ENCODE data around the gene OARD1.

OARD1 gene

GRCh38 chr6:41043151-41043550, 29.0 kb downstream of the OARD1 start:
- Histone ChIP-seq H3K9me2 (replicated peaks; ENCODE audit: insufficient read depth, low read length) (no peaks in the 10 kb centered on the region), H3K4me1 (ENCODE audit: low read length) (no peaks in the 10 kb centered on the region), H3K79me2 (ENCODE audit: low read length) (no peaks in the 10 kb centered on the region), H3K9me3 (replicated peaks; ENCODE audit: insufficient read depth, low read length) (no peaks in the 10 kb centered on the region), H3K36me3 (replicated peaks; ENCODE audit: insufficient read depth, low read length) (no peaks in the 10 kb centered on the region), H3K9ac (ENCODE audit: low read length) (no peak overlapping the region), H3K27me3 (replicated peaks; ENCODE audit: insufficient read depth, low read length) (no peaks in the 10 kb centered on the region), H3K27ac (ENCODE audit: low read length) (no peak overlapping the region), H3K4me3 (ENCODE audit: low read length) (no peak overlapping the region), H3K4me2 (ENCODE audit: low read depth, low read length) (no peak overlapping the region), H3F3A (ENCODE audit: insufficient read depth, low read length) (no peaks in the 10 kb centered on the region), H4K20me1 (ENCODE audit: insufficient read depth, low read length) (no peaks in the 10 kb centered on the region), H2AFZ (ENCODE audit: low read length) (no peak overlapping the region)
- TF ChIP-seq CTCF (IDR thresholded peaks at IDR 0.05; ENCODE audit: low read length) = no peak
- no peak for TF ChIP-seq EZH2phosphoT487 (IDR thresholded peaks at IDR 0.05; ENCODE audit: low read length)
- no peak for TF ChIP-seq EZH2 (optimal IDR thresholded peaks at IDR 0.05; ENCODE audit: low read depth, low read length)
- no peak for DNase-seq

GRCh38 chr6:41042226-41043055, 29.7 kb downstream of the OARD1 start, which contains the start of gene TSPO2:
TSPO2 (plus strand) TSS chr6:41042467; CDS start chr6:41042986, 519 bp downstream.
- no peak within 1 kb of the TSS for H3K27ac ChIP-seq (ENCODE audit: low read length)

GRCh38 chr6:41040940-41041536, 31.1 kb downstream of the OARD1 start:
- no peak overlapping the region for H3K9ac ChIP-seq (ENCODE audit: low read length)
- DNase-seq = no peak
- H3K4me2 ChIP-seq (ENCODE audit: low read depth, low read length) = no peak overlapping the region
- H3K79me2 ChIP-seq (ENCODE audit: low read length) = no peaks in the 10 kb centered on the region
- no peaks in the 10 kb centered on the region for H3K9me3 ChIP-seq (replicated peaks; ENCODE audit: insufficient read depth, low read length)
- no peaks in the 10 kb centered on the region for H4K20me1 ChIP-seq (ENCODE audit: insufficient read depth, low read length)
- H3K4me1 ChIP-seq (ENCODE audit: low read length) = no peaks in the 10 kb centered on the region
- no peaks in the 10 kb centered on the region for H3K36me3 ChIP-seq (replicated peaks; ENCODE audit: insufficient read depth, low read length)
- no peak overlapping the region for H3K4me3 ChIP-seq (ENCODE audit: low read length)
- no peaks in the 10 kb centered on the region for H3K27me3 ChIP-seq (replicated peaks; ENCODE audit: insufficient read depth, low read length)
- no peak overlapping the region for H3K27ac ChIP-seq (ENCODE audit: low read length)
- TF ChIP-seq EZH2 (optimal IDR thresholded peaks at IDR 0.05; ENCODE audit: low read depth, low read length) (no peak), EZH2phosphoT487 (IDR thresholded peaks at IDR 0.05; ENCODE audit: low read length) (no peak), CTCF (IDR thresholded peaks at IDR 0.05; ENCODE audit: low read length) (no peak)
- H3F3A ChIP-seq (ENCODE audit: insufficient read depth, low read length) = no peaks in the 10 kb centered on the region
- no peaks in the 10 kb centered on the region for H3K9me2 ChIP-seq (replicated peaks; ENCODE audit: insufficient read depth, low read length)
- no peak overlapping the region for H2AFZ ChIP-seq (ENCODE audit: low read length)

More at GRCh38 chr6:41042226-41043055, 29.7 kb downstream of the OARD1 start, which contains the start of gene TSPO2:
- Histone ChIP-seq H3K4me3 (ENCODE audit: low read length) (no peak within 1 kb of the TSS), H3K9me3 (replicated peaks; ENCODE audit: insufficient read depth, low read length) (no peaks in the 10 kb centered on the region), H3K27me3 (replicated peaks; ENCODE audit: insufficient read depth, low read length) (no peaks in the 10 kb centered on the region), H3K36me3 (replicated peaks; ENCODE audit: insufficient read depth, low read length) (no peaks in the 10 kb centered on the region), H4K20me1 (ENCODE audit: insufficient read depth, low read length) (no peaks in the 10 kb centered on the region), H2AFZ (ENCODE audit: low read length) (no peak within 1 kb of the TSS), H3K9me2 (replicated peaks; ENCODE audit: insufficient read depth, low read length) (no peaks in the 10 kb centered on the region), H3K4me2 (ENCODE audit: low read depth, low read length) (no peak within 1 kb of the TSS), H3F3A (ENCODE audit: insufficient read depth, low read length) (no peaks in the 10 kb centered on the region), H3K79me2 (ENCODE audit: low read length) (no peaks in the 10 kb centered on the region), H3K9ac (ENCODE audit: low read length) (no peak within 1 kb of the TSS), H3K4me1 (ENCODE audit: low read length) (no peaks in the 10 kb centered on the region)
- DNase-seq = no peak
- TF ChIP-seq EZH2 (optimal IDR thresholded peaks at IDR 0.05; ENCODE audit: low read depth, low read length) (no peak), EZH2phosphoT487 (IDR thresholded peaks at IDR 0.05; ENCODE audit: low read length) (no peak), CTCF (IDR thresholded peaks at IDR 0.05; ENCODE audit: low read length) (no peak)

Measured in MM.1S (cell line).